MV-4-11 (cell line): ENCODE measurements around the gene EBLN2.
"Not testable (repeated sequence)": the region's sequence is repeated elsewhere in the genome, so short reads cannot be mapped to it uniquely, and the experiment has no call there.

ENCODE experiments used
- DNase-seq: peaks from one replicate; lab custom pipeline; 2025; lab: John Stamatoyannopoulos, UW

EBLN2 gene

DNA sequence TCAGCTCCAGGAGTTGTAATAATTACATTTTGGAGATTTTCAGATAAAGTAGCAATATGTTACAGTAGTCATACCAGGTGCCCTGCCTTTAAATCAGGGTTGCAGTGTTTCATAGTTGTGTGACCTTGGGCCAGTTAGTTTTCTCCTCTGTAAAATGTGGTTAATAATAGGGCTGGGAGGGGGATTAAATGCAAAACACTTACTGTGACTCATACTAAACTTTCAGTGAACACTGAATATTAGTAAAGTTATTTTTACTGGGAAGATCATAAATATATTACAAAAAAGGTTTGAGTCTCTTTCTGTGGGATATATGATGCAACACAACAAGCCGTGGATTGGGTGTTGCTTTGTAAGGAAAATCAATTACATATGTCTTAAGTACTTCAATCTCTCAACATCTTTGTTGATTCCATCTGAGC is 1.1 kb upstream of the EBLN2 start:
- no peak for DNase-seq

DNA sequence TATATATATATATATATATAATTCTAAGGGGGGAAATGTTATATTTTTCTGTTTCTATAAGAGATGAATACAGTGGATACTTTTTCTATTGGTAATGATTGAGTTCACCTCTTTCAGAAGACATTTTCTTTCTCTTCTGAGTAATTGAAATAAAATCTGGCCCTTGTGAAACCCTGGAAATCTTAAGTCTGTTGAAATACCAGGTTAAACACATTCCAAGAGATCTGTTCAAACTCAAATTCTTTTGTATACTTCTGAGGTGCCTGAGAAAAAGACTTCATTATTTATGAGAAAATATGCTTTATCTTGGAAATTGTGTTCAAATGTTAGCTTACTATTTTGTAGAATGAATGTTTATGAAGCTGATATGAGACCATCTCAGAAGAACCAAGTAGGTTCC is 4.8 kb downstream of the EBLN2 start:
- not testable (repeated sequence) for DNase-seq

DNA sequence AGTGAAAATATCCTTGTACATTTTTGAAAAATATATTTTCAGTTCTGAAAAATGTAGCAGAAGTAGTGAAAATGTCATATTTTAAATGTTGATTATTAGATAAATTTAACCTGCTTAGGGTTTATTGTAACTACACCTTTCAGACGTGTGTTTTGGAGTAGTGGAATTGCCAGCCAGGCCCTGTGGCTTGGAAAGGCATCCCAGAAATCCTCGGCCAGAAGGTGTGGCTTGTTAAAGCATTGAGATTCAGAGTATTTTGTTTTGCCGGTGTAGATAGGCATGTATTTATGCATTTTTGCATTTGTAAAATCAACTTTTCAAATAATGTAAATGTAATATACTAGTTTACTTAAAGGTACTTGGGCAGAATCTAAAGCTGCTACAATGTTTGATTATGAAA is 7.0 kb downstream of the EBLN2 start:
- no peak for DNase-seq

DNA sequence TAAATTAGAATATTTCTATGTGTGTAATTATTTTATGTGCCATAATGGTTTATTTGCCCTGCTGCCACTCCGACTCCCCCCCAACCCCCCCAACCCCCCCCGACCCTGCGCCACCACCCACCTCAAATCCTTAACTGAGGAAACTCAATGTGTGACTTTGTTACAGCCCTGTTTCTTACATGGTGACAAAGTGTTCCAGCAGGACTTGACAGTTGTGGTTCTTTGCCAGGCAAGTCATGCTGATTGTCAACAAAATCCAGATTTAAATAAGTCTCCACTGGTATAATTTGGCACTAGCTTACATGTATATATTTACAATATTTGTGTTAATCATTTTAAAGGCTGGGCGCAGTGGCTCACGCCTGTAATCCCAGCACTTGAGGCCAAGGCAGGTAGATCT is 7.7 kb downstream of the EBLN2 start:
- no peak for DNase-seq

DNA sequence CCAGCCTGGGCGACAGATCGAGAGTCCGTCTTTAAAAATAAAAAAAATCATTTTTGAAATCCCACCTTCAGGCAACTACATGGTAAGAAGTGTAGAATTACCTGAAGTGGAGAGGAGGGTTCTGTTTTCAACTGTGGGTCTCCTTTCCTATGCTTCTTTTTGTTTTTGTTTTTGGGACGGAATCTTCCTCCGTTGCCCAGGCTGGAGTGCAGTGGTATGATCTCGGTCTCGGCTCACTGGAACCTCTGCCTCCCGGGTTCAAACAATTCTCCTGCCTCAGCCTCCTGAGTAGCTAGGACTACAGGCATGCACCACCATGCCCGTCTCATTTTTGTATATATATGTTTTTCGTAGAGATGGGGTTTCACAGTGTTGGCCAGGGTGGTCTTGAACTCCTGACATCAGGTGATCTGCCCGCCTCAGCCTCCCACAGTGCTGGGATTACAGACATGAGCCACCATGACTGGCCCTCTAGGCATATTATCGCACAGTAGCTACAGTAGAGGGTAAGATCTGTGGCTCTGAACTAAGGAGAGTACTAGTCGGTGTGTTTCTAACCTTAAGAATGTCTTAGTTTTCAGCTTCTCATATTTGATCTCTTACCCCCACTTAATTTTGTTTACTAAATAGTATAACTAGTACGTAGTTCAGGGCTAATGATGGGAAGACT is 8.5 kb downstream of the EBLN2 start:
- no peak for DNase-seq

DNA sequence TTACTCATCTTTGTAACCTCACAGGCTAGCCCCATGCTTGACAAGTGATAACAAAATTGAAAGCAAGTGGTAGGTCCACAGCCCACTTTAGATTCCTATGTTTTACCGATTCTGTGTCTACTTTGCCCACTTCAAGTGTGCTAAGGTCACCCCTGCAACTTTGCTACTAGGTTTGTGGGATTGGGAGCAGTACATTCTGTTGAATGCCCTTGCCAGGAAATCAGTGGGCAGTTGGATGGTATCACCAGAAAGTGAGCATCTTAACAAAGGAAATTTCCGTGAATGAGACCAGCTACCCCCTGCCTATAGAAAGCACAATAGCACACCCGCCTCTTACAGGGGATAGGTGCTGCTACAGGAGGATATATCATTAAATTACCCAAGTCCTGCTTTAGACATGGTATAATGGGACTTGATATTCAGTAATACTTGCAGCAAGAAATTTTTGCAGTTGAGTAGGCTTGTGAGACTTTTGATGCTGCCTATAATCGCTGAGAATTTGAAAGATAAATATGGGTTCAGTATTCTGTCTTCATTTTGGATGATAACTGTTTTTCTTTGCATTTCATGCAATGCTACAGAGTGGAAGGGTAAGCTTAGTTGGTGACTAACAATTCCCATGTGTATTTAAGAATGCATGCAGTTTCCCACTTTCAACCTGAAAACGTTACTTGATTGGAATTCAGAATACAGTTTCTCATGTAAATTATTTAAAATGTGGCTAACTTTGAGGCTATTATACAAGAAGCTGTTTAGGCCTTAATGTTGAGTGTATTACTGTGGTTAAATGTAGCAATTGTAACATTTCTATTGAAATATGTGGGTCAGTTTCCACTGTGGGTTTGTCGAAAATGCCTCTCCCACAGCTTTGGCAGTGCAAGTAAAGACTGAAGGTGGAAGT is 9.5 kb downstream of the EBLN2 start:
- peak; percentile 61 for DNase-seq

DNA sequence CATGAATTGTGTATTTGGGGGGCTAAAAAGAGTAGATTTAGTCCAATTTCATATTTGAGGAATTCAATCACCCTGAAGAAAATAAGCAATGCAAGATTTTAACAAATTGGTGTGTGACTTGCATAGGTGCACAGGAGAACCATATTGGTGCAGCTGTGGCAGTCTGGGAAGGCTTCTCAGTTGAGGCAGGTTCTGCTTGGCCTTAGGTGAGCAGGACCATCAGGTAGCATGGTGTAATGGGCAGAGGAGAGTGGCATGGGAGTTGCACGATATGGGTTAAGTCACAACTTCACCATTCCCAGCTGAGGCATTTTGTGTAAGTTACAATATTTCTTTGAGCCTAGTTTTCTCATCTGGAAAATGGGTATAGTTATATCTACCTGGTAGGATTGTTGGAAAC is 10.5 kb downstream of the EBLN2 start:
- no peak for DNase-seq

DNA sequence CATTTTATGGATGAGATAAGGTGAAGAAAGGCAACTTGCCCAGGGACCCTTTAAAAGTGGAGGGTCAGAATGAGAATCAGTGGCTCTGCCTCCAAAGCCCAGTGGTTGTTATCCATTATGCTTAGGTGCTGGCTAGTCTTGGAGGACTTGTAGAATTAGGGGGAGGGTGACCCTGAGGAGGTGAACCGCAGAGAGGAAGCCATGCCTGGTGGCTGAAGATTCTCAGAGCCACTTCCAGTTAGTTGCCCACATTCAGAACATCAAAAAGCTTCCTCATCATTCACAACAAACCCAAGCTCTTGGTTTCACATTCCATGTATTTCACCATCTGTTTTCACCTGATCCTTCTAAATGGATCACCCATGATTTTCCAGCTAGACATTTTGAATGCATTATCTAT is 11.2 kb downstream of the EBLN2 start:
- peak; percentile 82 for DNase-seq

DNA sequence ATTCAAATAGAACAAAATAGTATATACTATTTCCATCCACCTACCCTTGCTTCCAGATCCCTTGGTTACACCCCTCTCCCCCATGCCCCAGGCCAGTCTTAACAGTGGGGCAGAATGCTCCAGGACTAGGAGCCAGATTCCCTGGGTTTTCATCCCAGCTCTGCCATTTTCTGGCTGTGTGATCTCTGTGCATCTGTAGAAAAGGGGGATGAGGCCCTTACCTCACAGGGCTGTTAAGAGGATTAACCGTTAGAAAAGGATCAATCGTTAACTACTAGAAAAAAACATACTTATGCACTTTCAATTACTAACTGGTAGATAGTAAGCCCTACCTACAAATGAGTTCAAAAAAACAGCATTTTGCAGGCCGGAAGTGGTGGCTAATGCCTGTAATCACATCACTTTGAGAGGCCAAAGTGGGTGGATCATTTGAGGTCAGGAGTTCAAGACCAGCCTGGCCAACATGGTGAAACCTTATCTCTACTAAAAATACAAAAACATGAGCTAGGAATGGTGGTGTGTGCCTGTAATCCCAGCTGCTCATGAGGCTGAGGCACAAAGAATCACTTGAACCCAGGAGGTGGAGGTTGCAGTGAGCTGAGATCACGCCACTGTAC is 11.7 kb downstream of the EBLN2 start:
- DNase-seq: peak; percentile 53

DNA sequence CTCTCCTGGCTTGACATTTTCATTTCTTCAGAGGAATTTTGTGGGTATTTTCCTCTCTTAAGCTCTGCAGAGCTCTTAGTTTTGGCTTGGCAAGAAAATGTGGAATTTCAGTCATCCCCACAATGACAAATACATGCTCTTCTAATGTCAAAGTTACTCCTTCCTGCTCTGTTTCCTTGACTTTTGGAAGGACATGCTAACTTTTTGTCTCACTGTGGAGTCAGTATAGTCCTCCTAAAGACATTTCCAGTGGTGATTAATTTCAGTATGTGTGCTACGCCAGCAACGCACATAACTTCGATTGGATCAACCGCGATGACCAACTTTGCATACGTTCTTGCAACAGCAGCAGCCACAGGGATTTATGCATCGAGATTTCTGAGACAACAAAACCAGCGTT is 13.3 kb downstream of the EBLN2 start:
- no peak for DNase-seq

DNA sequence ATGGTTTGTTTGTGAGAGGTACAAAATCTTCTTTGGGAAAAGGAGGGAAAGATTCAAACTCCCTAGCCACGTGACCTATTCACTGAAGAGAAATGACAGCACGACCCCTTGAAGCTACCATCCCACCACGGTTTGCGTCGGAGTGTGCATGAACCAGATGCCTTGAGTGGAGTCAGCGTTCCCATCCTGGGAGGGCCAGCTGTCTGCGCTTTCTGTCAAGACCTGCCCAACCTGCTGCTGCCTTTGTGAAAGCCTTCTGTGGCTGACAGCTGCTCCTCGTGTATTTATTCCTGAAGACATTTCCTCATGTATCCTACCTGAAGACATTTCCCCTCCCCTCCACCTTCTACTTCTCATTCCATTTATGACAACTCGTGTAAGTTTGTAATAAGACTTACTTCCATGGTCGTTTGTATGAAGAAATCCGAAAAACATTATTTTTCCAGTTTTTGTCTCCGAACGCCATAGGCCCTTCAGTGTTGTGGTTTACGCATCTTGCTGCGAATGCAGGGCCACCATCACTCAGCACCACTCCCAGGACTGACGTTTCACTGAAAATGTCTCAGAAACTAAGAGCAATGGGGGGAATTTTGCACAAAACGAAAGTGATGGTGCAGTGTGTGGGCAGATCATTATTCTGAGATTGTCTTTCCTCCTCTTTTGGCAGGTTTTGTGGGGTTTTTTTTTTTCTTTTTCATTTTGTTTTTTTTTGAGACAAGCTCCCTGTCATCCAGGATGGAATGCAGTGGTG is 18.9 kb downstream of the EBLN2 start:
- DNase-seq: no peak

DNA sequence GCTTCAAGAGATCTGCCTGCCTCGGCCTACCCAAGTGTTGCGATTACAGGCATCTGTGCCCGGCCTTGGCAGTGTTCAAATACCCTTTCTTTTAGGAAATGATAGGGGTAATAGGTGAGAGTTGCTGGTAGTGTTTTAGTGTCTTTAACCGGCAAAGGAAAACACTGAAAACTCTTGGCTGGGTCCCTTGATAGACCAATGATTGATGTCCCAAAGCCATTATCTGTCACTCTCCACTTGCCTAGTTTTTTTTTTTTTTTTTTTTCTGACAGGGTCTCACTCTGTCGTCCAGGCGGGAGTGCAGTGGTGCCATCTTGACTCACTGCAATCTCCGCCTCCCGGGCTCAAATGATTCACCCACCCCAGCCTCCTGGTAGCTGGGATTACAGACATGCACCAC is 19.7 kb downstream of the EBLN2 start:
- no peak for DNase-seq

DNA sequence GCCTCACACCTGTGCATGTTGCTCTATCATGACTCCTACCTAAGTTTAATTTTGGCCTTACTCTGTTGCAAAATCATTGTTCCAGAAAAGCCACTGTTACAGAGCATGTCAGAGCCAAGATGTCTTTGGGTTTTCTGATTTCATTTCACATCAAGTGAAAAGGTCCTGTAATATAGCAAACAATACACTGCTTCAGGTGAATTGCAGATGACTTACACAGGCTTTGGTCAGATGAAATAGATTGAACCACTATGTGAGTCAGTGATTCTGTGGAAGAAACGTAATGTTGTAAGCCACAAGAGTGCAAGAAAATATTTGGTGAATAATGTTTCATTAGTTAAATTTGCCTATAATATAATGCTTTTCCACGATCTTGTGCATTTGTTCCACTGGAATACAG is 22.7 kb downstream of the EBLN2 start:
- DNase-seq: no peak

DNA sequence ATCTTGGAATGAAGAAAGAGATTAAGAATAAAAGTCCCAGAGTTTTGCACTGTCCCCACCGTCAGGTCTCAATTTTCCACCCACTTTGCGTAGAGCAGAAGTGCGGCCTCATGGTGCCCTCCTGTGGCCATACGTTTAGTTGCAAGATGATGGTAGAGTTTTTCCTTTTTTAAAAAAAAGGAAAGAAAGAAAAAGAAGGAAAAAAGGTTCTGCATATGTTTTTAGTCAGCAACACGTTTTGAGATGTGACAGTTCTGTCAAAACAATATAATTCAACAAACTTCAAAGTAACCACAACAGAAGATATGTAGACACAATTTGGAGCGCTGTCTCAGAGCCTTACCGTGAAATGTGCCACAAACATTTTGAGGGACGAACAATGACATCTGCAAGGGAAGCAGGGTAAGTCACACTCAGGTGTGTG is 24.6 kb downstream of the EBLN2 start:
- no peak for DNase-seq

DNA sequence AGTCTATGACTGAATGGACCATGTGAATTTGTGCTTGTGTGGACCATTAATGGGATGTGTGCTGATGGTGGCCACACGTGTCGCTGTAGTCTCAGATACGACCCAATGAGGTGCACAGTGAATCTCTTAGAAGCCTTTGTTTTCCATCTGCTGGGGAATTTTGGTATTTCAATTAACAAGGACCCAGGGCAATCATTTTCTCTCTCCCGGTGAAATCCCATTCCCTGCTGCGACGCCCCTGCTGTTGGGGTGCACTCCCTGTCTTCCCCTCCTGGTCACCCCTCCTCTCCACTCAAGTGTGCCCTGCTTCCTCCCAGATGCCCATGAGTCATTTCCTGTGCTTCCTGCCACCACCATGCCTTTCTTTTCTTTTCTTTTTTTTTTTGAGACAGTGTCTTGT is 32.7 kb downstream of the EBLN2 start:
- DNase-seq: peak; percentile 78

DNA sequence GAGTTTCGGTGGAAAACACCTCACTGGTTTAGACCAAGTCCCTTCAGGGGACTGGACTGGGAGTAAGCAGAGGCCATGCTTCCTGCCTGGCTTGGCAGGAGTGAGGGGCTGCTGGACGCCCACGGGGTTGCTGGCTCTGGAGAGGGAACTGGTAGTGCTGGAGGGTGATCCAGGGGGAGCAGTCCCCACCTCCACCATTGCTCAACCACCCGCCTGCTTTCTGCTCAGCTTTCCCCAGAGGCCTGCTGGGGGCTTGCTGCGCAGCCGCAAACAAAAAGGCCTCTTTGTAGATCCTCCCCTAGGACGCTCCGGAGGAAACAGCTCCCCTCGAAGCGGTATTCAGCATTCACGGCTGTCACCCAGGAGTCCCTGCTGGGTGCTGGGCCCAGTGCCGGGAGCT is 33.5 kb downstream of the EBLN2 start:
- DNase-seq: peak; percentile 66

DNA sequence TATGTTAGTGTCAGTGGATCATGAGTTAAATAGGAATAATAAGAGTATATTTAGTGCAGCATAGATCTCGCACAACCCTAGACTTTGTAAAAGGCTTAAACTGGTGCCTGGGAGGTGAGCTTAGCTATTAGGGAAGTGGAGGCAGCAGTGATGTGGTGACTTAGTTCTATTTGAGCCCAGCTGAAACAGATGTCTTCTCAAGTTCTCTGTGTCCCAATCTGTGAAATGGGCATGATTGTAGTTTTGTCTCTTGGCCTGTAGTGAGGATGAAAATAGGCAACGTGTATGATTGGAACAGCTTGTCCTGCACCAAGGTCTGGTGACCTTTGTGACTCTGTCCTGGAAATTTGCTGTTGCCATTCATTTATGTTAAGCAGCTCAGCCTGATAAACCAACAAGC is 34.7 kb downstream of the EBLN2 start:
- no peak for DNase-seq

DNA sequence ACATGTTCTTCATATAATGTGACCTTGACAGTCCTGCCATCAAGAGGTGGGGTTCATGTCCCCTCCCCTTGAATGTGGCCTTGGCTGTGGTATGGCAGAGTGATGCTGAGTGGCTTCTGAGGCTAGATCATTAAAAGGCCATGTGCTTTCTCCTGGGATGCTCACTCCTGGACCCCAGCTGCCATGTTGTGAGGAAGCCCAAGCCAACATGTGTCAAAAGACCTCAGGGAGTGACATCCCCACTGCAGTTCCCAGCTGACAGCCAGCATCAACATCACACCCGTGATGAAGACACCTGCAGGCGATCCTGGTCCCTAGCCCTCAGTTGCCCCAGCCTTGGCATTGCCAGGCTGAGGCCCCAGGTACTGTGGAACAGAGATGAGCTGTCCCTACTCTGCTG is 36.6 kb downstream of the EBLN2 start:
- DNase-seq: no peak

DNA sequence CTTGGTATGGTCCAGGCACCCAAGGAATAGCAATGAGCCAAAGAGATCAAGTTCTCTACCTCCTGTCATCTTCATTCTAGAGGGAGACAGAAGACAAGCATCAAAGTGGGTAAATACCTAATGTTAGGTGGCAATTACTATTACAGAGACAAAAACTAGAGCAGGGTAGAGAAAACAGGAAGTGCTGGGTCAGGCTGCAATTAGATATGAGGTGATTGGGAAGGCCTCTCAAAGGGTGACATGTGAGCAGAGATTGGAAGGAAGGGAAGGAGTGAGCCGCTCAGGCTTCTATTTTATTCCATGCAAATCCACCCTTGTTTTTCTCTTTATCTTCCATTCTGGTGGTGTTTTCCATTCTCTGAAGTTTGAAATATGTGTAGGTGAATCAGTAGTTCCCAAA is 37.4 kb downstream of the EBLN2 start:
- DNase-seq: no peak

DNA sequence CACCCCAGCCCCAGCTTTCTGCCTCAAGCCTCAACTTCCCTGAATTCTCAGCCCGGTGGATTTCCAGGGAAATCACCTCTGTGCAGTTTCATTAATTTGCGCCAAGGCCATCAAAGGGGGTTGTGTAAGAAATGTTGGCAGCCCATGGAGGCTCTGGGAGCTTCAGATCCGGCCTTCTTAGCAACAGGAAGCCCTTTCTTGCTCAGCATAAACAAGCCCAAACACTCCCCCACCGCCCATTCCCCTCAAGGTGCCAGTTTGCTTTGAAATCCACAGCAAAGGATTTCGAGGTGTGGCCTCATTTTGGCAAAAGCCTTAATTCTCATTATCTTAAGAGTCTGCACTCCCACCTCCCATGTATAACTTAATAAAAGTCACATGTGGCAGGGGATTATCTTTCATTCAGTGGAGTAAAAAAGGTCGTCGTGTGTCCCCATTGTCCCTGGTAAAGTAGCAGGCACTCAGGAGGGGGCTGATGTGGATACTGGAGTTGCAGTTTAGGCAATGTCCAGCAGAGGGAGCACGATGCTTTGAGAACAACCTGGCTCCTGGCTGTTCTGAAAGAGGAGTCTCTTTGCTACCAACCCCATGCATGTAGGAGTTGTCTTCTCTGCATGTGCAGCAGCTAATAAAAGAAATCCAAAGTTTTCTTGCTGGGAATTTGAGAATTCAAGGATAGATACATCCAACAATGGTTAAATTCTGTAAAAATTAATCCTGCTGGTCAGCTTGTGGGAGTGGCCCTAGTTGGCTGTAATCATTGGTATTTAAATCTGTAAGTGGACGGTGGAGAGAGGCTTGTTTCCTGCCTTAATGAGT is 39.5 kb downstream of the EBLN2 start:
- DNase-seq: peak; percentile 68

DNA sequence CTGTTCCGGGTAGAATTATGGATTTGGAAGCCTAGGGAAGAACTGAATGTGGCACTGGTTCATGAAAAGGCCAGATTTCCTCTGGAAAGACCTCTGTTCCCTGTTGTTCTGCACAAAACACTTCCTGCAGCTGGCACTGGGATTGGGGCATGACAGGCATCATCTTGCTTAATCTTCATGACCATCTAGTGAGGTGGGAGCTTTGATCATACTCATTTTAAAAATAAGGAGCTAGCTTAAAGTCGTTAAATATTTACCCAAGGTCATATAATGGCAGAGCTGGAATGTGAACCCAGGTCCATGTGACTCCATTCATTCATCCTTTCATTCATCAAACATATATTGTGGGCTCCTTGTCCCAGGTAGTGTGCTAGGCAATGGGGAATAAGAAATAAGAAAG is 40.4 kb downstream of the EBLN2 start:
- DNase-seq: no peak

DNA sequence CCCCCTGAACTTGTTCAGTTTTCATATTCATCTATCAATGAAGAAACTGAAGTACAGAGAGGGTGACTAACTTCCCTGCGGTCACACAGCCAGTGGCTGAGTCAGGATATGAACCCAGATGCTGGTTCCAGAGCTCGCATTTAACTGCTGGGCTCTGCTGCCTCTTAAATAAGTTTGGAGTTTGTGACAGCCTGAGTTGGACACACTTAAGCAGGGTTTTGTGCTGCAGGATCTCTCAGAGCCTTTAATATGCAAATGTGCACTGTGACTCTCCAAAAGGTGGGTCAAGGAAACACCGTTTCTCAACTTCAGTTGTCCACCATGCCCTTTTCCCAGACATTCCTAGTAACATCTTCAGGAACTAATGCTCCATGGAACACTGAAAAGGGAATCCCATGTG is 45.8 kb downstream of the EBLN2 start:
- no peak for DNase-seq
